SK-N-MC (cell line): ENCODE data around the gene ATP5F1D.

ENCODE experiments used
- EZH2 ChIP-seq: fragments of 200-600 bp; sonication (generic); IDR thresholded peaks from one replicate; pipeline ENCODE4 v1.6.1; 2017; ENCODE audit warnings: antibody characterized with exemption
- POLR2AphosphoS5 ChIP-seq: IDR thresholded peaks from 2 replicates; pipeline ENCODE4 v1.6.1; 2012; ENCODE audit warnings: mild to moderate bottlenecking, low read depth, low read length, borderline replicate concordance

- TF ChIP-seq EZH2: no peak
- no peak for TF ChIP-seq POLR2AphosphoS5
Observed at GRCh38 chr19:1229924-1230782, 11.4 kb upstream of the ATP5F1D start.
